ENCODE results near the gene CWH43. TPM values are rescaled to one million over a fixed set of nuclear protein-coding genes. Genes with fewer than 3 reads are reported as not detected.
"Not testable (repeated sequence)": the region's sequence is repeated elsewhere in the genome, so short reads cannot be mapped to it uniquely, and the experiment has no call there.

The CWH43 gene
- total RNA-seq, 1 donor, result not detected

DNA sequence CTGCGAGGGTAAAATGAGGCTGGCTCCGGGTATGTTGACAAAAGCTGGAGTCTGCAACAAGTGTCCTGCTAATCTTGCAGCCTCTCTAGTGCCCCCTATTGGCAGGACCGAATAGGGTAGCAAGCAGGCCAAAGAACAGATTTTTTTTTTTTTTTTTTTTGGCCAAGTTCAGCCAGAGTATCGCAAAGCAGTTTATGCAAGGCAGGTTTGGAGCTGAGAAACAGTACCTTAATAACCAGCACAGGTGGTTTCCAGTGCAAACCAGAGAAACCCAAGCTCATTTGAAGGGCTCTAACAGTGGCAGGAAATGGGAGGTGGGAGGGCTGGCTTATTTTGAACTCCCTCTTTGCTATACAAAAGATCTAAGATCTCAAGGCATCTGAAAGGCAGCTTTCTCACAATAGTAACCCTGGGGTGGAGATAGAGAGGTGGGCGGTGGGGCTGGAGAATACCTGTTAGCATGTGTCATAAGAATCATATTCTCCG lies 41.3 kb upstream of the CWH43 start:
- no peak overlapping the region for H3K4me3 ChIP-seq (ENCODE audit: low read depth, low read length)
- TF ChIP-seq, protein P1, sequence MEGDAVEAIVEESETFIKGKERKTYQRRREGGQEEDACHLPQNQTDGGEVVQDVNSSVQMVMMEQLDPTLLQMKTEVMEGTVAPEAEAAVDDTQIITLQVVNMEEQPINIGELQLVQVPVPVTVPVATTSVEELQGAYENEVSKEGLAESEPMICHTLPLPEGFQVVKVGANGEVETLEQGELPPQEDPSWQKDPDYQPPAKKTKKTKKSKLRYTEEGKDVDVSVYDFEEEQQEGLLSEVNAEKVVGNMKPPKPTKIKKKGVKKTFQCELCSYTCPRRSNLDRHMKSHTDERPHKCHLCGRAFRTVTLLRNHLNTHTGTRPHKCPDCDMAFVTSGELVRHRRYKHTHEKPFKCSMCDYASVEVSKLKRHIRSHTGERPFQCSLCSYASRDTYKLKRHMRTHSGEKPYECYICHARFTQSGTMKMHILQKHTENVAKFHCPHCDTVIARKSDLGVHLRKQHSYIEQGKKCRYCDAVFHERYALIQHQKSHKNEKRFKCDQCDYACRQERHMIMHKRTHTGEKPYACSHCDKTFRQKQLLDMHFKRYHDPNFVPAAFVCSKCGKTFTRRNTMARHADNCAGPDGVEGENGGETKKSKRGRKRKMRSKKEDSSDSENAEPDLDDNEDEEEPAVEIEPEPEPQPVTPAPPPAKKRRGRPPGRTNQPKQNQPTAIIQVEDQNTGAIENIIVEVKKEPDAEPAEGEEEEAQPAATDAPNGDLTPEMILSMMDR (IDR thresholded peaks at IDR 0.05; ENCODE audit: insufficient read depth, low read length), result peak; percentile 36
- no peak for DNase-seq (ENCODE audit: low read depth)

DNA sequence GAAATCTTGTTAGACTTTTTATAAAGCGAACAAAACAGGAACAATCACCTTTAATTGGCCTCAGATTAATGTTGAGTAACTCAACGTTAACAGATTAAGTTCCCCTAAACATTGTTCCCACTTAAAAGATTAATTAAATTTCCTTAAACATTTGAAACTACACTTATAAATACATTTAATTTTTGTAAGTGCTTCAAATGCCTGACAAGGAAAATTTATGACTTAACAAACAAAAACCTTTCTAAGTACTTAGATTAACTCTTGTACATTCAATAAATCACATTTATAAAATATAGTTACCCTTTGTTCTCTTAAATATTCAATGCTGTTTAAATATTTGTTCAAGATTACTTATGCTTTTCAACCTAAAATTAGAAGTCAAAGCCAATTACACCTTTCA lies 40.1 kb upstream of the CWH43 start:
- no peak overlapping the region for H3K4me3 ChIP-seq (ENCODE audit: low read depth, low read length)
- TF ChIP-seq, protein P1 (IDR thresholded peaks at IDR 0.05; ENCODE audit: insufficient read depth, low read length), result no peak
- DNase-seq (ENCODE audit: low read depth), result no peak

DNA sequence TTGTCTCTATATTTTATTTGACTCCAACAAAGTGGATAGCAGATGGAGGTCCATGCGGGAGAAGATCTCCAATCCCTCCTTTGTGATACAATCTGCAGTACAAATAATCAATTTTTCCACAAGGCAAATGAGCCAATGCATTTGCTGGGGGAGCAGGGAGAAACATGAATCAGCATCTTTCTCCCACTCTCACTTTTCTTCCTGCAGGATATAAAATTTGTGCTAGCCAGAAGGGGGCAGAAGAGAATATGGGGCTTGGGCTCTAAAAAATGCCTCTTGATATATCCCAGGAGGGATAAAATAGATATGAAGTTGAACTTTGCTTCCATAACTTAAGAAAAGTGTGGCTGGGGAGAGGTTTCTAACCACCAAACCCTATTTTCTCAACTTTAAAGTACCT lies 38.3 kb upstream of the CWH43 start:
- no peak overlapping the region for H3K4me3 ChIP-seq (ENCODE audit: low read depth, low read length)
- TF ChIP-seq, protein P1 (IDR thresholded peaks at IDR 0.05; ENCODE audit: insufficient read depth, low read length), result no peak
- no peak for DNase-seq (ENCODE audit: low read depth)

DNA sequence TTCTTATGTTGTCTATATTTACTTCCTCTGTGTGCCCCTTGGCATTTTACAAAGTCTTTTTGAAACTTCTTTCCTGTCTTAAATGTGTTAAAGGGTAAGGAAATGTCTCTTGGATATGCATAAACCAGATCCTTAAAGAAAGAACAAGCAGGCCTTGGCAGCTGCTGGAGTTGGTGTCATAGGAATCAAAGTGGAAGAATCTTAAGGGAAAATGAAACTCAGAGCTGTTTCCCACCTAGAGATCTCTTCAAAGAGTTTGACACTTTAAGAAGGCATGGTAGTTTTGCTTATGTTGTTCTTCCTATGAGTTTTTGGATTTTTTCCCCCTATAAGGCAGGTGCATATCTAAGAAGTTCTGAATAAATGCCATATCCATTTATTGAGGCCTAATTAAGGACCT lies 37.0 kb upstream of the CWH43 start:
- no peak for DNase-seq (ENCODE audit: low read depth)
- TF ChIP-seq, protein P1 (IDR thresholded peaks at IDR 0.05; ENCODE audit: insufficient read depth, low read length), result no peak
- H3K4me3 ChIP-seq (ENCODE audit: low read depth, low read length), result no peak overlapping the region

DNA sequence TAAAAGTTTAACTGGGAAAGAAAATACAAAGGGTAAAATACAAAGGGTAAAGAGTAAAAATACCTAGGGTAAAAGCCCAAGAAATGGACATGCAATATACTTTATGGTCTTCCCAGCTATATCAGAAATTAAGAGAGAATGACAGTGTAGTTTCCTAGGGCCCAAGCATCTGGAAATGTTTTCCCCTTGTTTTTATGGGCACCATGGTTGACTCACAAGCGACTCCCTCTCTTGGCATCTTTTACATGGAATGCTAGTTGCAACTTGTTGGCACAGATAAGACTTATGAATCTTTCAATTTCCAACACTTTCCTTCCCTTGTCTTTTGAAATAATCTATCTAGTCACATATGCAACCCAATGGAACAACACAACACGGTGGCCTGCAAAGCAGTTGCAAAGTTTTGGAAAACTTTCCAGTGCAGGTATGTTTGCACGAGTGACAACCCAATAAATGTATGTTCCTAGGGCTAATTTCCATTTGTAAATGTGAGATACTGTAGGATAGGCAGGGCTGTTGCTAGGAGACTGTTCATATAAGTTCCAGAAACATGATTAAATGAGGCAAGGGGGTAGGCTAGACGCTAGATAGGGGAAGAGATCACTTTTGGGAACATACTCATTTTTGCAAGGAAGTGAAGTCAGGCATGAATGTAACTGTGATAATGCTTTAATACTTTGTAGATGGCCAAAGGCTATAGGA lies 36.4 kb upstream of the CWH43 start:
- no peak overlapping the region for H3K4me3 ChIP-seq (ENCODE audit: low read depth, low read length)
- TF ChIP-seq, protein P1 (IDR thresholded peaks at IDR 0.05; ENCODE audit: insufficient read depth, low read length), result no peak
- peak; percentile 62 for DNase-seq (ENCODE audit: low read depth)

DNA sequence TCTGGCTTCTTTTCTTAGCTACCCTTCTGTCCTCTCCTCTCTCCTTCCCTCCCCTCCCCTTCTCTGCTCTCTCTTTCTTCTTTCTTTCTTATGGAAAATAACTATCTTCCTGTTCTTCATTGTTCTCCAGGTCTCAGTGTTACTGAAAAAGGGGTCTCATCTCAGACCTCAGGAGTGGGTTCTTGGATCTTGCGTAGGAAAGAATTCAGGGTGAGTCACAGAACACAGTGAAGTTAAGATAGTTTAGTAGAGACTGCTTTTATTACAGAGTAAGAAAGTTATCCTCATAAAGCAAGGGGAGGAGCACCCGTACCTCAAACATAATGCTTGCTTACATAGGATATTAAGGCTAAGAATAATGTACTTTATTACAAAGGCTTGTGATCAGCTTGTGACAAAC lies 31.8 kb upstream of the CWH43 start:
- H3K4me3 ChIP-seq (ENCODE audit: low read depth, low read length), result no peak overlapping the region
- TF ChIP-seq, protein P1 (IDR thresholded peaks at IDR 0.05; ENCODE audit: insufficient read depth, low read length), result no peak
- no peak for DNase-seq (ENCODE audit: low read depth)

DNA sequence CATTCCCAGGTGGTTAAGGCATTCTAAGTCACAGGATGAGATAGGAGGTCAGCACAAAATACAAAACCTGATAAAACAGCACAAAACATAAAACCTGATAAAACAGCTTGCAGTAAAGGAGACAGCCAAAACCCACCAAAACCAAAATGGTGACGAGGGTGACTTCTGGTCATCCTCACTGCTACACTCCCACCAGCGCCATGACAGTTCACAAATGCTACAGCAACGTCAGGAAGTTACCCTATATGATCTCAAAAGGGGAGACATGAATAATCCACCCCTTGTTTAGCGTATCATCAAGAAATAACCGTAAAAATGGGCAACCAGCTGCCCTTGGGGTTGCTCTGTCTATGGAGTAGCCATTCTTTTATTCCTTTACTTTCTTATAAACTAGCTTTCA lies 28.7 kb upstream of the CWH43 start:
- H3K4me3 ChIP-seq (ENCODE audit: low read depth, low read length); DNase-seq (ENCODE audit: low read depth): not testable (repeated sequence)
